SK-N-SH (cell line): ENCODE results near the gene TMEM98. TPM values are rescaled to one million over a fixed set of nuclear protein-coding genes. Genes with fewer than 3 reads are reported as not detected.

Source experiments
- CTCF ChIA-PET: fragments of 300-600, 350-600 bp; formaldehyde crosslinking; extraction: SDS; loops from one replicate; lab custom pipeline; 2021; lab: Yijun Ruan, JAX
- POLR2A ChIA-PET: fragments of 350-600 bp; sonication (Branson Sonifier 250); formaldehyde crosslinking; extraction: SDS; loops from one replicate; lab custom pipeline; 2020; ENCODE audit warnings: antibody characterized with exemption, inconsistent platforms; lab: Yijun Ruan, JAX
- DNase-seq: peaks from one replicate; pipeline ENCODE4 v3.0.0; 2012
- H2AFZ ChIP-seq: fragments of 200-600 bp; sonication (generic); 2 replicates; pipeline ENCODE4 v1.8.1; 2016; ENCODE audit warnings: antibody characterized with exemption, mild to moderate bottlenecking, low read depth
- H3F3A ChIP-seq: fragments of 200-600 bp; sonication (generic); replicated peaks from 2 replicates; pipeline ENCODE3; 2016; ENCODE audit warnings: antibody characterized with exemption, mild to moderate bottlenecking; ENCODE audit not compliant: insufficient read depth
- H3K27ac ChIP-seq, 2 experiments: fragments of 200-500 bp in 1 of 2; fragments of 200-600 bp in 1 of 2; sonication (Bioruptor generic) in 1 of 2; sonication (generic), shearing (Covaris generic) in 1 of 2; 2 replicates each; pipeline versions ENCODE4 v1.5.1 to v1.6.1; 2014 to 2016; ENCODE audit warnings: low read depth in 2 of 2, inconsistent platforms in 1 of 2, low read length in 1 of 2, mild to moderate bottlenecking in 1 of 2, mixed read lengths in 1 of 2
- H3K27me3 ChIP-seq: fragments of 200-600 bp; sonication (generic), shearing (Covaris generic); 2 replicates; pipeline ENCODE4 v1.6.1; 2016; ENCODE audit warnings: mixed run types; ENCODE audit not compliant: insufficient read depth
- H3K36me3 ChIP-seq, 2 experiments: fragments of 200-500 bp in 1 of 2; fragments of 200-600 bp in 1 of 2; sonication (Bioruptor generic) in 1 of 2; sonication (generic) in 1 of 2; replicated peaks in 1 of 2; 2 replicates each; pipeline versions ENCODE3 to v1.5.1; 2014 to 2016; ENCODE audit warnings: low read length in 1 of 2, mild to moderate bottlenecking in 1 of 2; ENCODE audit not compliant: insufficient read depth in 2 of 2, control insufficient read depth in 1 of 2
- H3K4me1 ChIP-seq, 2 experiments: fragments of 200-500 bp in 1 of 2; fragments of 200-600 bp in 1 of 2; sonication (Bioruptor generic) in 1 of 2; sonication (generic), shearing (Covaris generic) in 1 of 2; 2 replicates each; pipeline versions ENCODE4 v1.5.1 to v1.6.1; 2014 to 2016; ENCODE audit warnings: low read depth in 1 of 2, low read length in 1 of 2, mixed run types in 1 of 2; ENCODE audit not compliant: insufficient read depth in 2 of 2, control insufficient read depth in 1 of 2
- H3K4me2 ChIP-seq: fragments of 200-600 bp; sonication (generic), shearing (Covaris generic); 2 replicates; pipeline ENCODE4 v1.6.1; 2017; ENCODE audit warnings: mixed run types
- H3K4me3 ChIP-seq, 2 experiments: fragments of 200-500 bp in 1 of 2; fragments of 200-600 bp in 1 of 2; sonication (Bioruptor generic) in 1 of 2; sonication (generic), shearing (Covaris generic) in 1 of 2; 2 replicates each; pipeline versions ENCODE4 v1.5.1 to v1.8.1; 2014 to 2016; ENCODE audit warnings: low read depth in 2 of 2, inconsistent platforms in 1 of 2, low read length in 1 of 2, mild to moderate bottlenecking in 1 of 2, mixed read lengths in 1 of 2, moderate library complexity in 1 of 2
- H3K79me2 ChIP-seq: fragments of 200-600 bp; sonication (generic); 2 replicates; pipeline ENCODE4 v1.8.1; 2017; ENCODE audit warnings: mild to moderate bottlenecking; ENCODE audit not compliant: insufficient read depth
- H3K9ac ChIP-seq: fragments of 200-600 bp; sonication (generic); 2 replicates; pipeline ENCODE4 v1.6.1; 2017; ENCODE audit warnings: mixed run types
- H3K9me2 ChIP-seq: fragments of 200-600 bp; sonication (generic); 2 replicates; pipeline ENCODE4 v1.6.1; 2017; ENCODE audit warnings: mixed run types
- H3K9me3 ChIP-seq: fragments of 200-600 bp; sonication (generic); 2 replicates; pipeline ENCODE4 v1.6.1; 2017; ENCODE audit warnings: mixed run types, mild to moderate bottlenecking, moderate library complexity
- H4K20me1 ChIP-seq: fragments of 200-600 bp; sonication (generic); 2 replicates; pipeline ENCODE4 v1.6.1; 2017; ENCODE audit warnings: mild to moderate bottlenecking, mixed run types; ENCODE audit not compliant: insufficient read depth
- CTCF ChIP-seq: fragments of 200-600 bp; sonication (generic); IDR thresholded peaks from 2 replicates; pipeline ENCODE4 v1.6.1; 2017; ENCODE audit warnings: antibody characterized with exemption, mild to moderate bottlenecking, moderate library complexity
- FOSL2 ChIP-seq: IDR thresholded peaks from 2 replicates; pipeline ENCODE4 v1.4.0; 2012; ENCODE audit warnings: low read depth, mild to moderate bottlenecking, moderate library complexity, borderline replicate concordance
- GABPA ChIP-seq: IDR thresholded peaks from 2 replicates; pipeline ENCODE4 v1.4.0; 2012; ENCODE audit warnings: low read depth, mild to moderate bottlenecking
- JUND ChIP-seq: IDR thresholded peaks from 2 replicates; pipeline ENCODE4 v1.4.0; 2012
- MXI1 ChIP-seq: IDR thresholded peaks from 2 replicates; pipeline ENCODE4 v1.6.1; 2012; ENCODE audit warnings: mild to moderate bottlenecking, low read depth, low read length, improper control_type of control experiment
- NFIC ChIP-seq: IDR thresholded peaks from 2 replicates; pipeline ENCODE4 v1.4.0; 2012; ENCODE audit warnings: borderline replicate concordance
- NRF1 ChIP-seq: IDR thresholded peaks from 2 replicates; pipeline ENCODE4 v1.6.1; 2012; ENCODE audit warnings: low read depth, mild to moderate bottlenecking, low read length
- POLR2AphosphoS5 ChIP-seq: IDR thresholded peaks from 2 replicates; pipeline ENCODE4 v1.6.1; 2012; ENCODE audit warnings: low read depth, low read length
- RCOR1 ChIP-seq: fragments of 150-350 bp; IDR thresholded peaks from 2 replicates; pipeline ENCODE4 v1.6.1; 2017; ENCODE audit warnings: antibody characterized with exemption, low read length
- SIN3A ChIP-seq: IDR thresholded peaks from 2 replicates; pipeline ENCODE4 v1.6.1; 2012; ENCODE audit warnings: low read depth, mild to moderate bottlenecking, low read length, moderate library complexity, borderline replicate concordance
- TEAD4 ChIP-seq: IDR thresholded peaks from 2 replicates; pipeline ENCODE4 v1.4.0; 2012; ENCODE audit warnings: mild to moderate bottlenecking, borderline replicate concordance; ENCODE audit not compliant: insufficient read depth
- polyA plus RNA-seq, 3 experiments: library from polyadenylated mRNA; depleted of rRNA; stranded (reverse); fragments of >200 nt; gene quantifications; 2 replicates each; pipeline ENCODE4 v1.2.3, GENCODE V29; 2012
- TF ChIP-seq, protein P1 (sequence below): fragments of 150-350 bp; IDR thresholded peaks from 2 replicates; pipeline ENCODE4 v1.6.1; 2016; ENCODE audit warnings: mild to moderate bottlenecking, low read depth, low read length
- TF ChIP-seq, protein P2 (sequence below): fragments of 150-350 bp; IDR thresholded peaks from 2 replicates; pipeline ENCODE4 v1.6.1; 2017; ENCODE audit warnings: antibody characterized with exemption, low read length, low read depth, borderline replicate concordance
- TF ChIP-seq, protein P3 (sequence below): IDR thresholded peaks from 2 replicates; pipeline ENCODE4; 2012

TMEM98 gene
- polyA plus RNA-seq, 1 of the 3 experiments (the other 2 are of a cell fraction): 196 TPM

GRCh38 chr17:32953045-32953444, 25.1 kb downstream of the TMEM98 start:
- Histone ChIP-seq H2AFZ (no peak overlapping the region), H3K9ac (no peak overlapping the region), H4K20me1 (no peaks in the 10 kb centered on the region), H3K4me1 (no peaks in the 10 kb centered on the region), H3K4me2 (no peak overlapping the region), H3F3A (no peaks in the 10 kb centered on the region), H3K27me3 (no peaks in the 10 kb centered on the region; the same call in 1 of the 2 replicates), H3K27ac (no peak overlapping the region), H3K9me3 (no peaks in the 10 kb centered on the region), H3K79me2 (no peaks in the 10 kb centered on the region), H3K9me2 (no peaks in the 10 kb centered on the region), H3K4me3 (no peak overlapping the region), H3K36me3 (no peaks in the 10 kb centered on the region)
- DNase-seq: no peak
- CTCF ChIA-PET: interaction anchor here (1.2 to 1.3 kb wide), 2 partner anchors 12 to 46 kb away, joined by 3 to 4 read pairs; no protein-coding TSS in a partner anchor
- POLR2A ChIA-PET: no interaction called here
- TF ChIP-seq NFIC (no peak), FOSL2 (no peak), GABPA (no peak), JUND (no peak), SIN3A (no peak), POLR2AphosphoS5 (no peak), CTCF (no peak), NRF1 (no peak), MXI1 (no peak), TEAD4 (no peak), RCOR1 (no peak)
- TF ChIP-seq, protein P1, sequence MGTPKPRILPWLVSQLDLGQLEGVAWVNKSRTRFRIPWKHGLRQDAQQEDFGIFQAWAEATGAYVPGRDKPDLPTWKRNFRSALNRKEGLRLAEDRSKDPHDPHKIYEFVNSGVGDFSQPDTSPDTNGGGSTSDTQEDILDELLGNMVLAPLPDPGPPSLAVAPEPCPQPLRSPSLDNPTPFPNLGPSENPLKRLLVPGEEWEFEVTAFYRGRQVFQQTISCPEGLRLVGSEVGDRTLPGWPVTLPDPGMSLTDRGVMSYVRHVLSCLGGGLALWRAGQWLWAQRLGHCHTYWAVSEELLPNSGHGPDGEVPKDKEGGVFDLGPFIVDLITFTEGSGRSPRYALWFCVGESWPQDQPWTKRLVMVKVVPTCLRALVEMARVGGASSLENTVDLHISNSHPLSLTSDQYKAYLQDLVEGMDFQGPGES: no peak
- TF ChIP-seq, protein P2, sequence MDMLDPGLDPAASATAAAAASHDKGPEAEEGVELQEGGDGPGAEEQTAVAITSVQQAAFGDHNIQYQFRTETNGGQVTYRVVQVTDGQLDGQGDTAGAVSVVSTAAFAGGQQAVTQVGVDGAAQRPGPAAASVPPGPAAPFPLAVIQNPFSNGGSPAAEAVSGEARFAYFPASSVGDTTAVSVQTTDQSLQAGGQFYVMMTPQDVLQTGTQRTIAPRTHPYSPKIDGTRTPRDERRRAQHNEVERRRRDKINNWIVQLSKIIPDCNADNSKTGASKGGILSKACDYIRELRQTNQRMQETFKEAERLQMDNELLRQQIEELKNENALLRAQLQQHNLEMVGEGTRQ: no peak
- TF ChIP-seq, protein P3, sequence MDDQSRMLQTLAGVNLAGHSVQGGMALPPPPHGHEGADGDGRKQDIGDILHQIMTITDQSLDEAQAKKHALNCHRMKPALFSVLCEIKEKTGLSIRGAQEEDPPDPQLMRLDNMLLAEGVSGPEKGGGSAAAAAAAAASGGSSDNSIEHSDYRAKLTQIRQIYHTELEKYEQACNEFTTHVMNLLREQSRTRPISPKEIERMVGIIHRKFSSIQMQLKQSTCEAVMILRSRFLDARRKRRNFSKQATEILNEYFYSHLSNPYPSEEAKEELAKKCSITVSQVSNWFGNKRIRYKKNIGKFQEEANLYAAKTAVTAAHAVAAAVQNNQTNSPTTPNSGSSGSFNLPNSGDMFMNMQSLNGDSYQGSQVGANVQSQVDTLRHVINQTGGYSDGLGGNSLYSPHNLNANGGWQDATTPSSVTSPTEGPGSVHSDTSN: no peak
